GM19397 (cell line): ENCODE measurements around the gene OR2T29.
"Not testable (repeated sequence)": the region's sequence is repeated elsewhere in the genome, so short reads cannot be mapped to it uniquely, and the experiment has no call there.

ENCODE experiments used
- ATAC-seq: cut with Tn5 transposase; IDR thresholded peaks from one replicate; pipeline ENCODE4 v1.9.1; 2021; ENCODE audit warnings: mild to moderate bottlenecking, moderate library complexity; ENCODE audit not compliant: unreplicated experiment

OR2T29 gene, protein sequence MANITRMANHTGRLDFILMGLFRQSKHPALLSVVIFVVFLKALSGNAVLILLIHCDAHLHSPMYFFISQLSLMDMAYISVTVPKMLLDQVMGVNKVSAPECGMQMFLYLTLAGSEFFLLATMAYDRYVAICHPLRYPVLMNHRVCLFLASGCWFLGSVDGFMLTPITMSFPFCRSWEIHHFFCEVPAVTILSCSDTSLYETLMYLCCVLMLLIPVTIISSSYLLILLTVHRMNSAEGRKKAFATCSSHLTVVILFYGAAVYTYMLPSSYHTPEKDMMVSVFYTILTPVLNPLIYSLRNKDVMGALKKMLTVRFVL

DNA sequence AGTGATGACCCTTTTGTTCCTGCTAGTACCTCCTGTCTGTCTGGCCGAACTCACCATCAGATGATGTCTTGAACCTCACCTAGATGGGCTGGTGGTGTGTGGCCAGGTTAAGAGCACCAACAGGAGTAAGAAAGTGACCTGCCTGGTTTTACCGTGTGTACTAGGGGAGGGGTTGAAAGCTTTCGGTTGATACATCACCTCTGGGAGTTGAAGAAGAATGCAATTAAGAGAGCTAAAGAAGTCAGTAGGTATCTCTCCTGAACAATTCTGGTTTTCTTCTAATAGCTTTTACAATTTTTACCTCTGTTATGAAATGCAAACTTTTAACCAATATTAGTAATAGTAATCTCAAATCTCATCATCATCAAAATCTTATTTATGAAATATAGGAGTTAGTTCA, at the start of gene OR2T29:
Gene OR2T29, minus strand, starts transcription at position 101 of the 400 bp plus-strand sequence. CDS start 3,281 bp downstream, outside the sequence.
- ATAC-seq: not testable (repeated sequence)

DNA sequence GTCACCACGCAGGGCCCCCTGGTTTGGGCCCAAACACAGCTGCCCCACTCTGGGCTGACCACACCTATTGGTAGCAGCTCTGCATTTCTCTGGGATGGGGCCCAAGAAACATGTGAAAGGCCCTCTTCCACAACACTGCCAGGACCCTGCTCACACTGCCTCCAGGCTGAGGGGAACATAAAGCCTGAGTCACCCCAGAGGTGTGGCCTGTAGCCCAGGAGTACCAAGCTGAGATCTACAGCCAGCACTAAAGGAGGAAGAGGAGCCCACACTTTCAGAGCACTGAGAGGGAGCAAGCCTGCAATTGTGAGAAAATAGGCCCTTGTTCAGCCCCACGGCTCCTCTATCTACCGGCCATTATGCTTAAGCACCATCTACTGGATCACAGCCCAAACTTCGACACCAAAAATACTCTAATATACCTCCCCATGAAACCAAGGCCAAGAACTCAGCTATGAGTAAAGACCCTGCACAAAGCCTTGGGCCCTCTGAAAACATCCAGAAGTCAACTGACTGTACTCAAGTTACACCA, 49.4 kb upstream of the OR2T29 start:
- no peak for ATAC-seq

DNA sequence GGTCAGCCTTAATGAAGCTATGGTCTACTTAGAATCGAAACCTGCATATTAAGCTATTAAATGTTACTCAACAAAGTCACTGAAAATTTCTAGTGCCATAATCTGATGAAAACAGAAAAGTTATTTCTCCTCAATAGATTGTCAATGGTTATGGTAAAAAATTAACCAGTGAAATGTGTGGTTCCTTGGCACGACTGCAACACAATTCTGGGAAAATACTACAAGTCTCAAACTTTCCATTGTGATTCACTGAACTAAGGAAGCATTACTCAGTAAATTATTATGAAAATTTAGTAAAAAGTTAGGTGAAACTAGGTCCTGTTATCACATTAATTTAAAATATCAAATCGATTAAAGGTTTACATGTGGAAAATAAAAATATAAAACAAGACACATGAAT, 47.7 kb upstream of the OR2T29 start:
- no peak for ATAC-seq

DNA sequence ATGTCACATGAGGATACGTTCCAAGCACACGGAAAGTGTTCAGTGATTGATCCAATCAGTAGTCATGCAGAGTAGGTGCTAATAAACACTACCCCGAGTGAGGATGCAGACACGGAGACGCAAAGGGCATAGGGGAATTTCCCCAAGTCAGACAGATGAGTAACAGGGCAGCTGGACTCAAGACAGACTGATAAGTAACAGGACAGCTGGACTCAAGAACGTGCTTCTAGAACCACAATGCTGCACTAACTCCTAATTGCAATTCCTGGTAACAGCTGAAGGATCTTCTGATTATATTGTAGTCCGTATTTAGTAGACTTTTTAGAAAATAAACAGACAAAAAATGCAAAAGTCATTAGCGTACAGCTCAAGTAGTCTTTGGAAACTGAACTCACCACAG, 36.8 kb upstream of the OR2T29 start:
- no peak for ATAC-seq

DNA sequence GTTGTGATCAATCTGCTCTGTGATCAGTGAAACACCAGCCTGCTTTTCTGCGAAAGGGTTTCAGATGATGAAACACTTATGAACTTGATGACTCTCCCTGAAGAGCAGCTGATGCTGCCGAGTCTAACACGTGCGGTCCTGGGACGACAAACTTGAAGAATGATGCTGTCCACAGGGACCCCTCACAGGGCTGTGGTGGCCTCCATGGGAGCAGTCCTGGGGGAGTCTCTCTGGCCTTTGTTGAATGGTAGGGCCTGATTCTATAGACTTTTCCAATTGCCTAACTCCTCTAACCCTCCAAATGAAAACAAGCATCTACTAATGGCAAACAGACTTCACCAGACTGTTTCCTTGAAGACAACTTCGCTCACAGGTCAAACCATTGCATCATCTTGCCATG, 35.0 kb upstream of the OR2T29 start, which contains the start of gene OR2T10:
Gene OR2T10, minus strand, starts transcription at position 112 of the 400 bp plus-strand sequence. CDS start 3,932 bp downstream, outside the sequence.
- ATAC-seq: no peak

DNA sequence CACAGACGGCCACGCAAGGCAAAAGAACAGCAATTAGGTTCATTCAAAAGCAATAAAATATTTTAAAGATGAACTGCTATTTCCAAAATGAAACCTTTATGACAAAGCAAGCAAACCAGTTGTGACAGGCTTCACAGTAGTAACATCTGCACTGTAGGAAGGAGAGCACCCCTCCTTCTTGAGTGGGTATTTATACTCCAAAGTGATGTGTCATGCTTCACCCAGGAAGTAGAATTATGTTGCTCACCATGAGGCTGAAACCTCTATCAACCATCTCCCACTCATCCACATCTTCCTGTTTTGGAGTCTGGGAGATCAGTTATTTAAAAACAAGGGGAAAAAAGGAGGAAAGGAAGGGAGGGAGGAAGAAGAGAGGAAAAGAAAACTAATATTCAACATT, 34.0 kb upstream of the OR2T29 start:
- no peak for ATAC-seq

DNA sequence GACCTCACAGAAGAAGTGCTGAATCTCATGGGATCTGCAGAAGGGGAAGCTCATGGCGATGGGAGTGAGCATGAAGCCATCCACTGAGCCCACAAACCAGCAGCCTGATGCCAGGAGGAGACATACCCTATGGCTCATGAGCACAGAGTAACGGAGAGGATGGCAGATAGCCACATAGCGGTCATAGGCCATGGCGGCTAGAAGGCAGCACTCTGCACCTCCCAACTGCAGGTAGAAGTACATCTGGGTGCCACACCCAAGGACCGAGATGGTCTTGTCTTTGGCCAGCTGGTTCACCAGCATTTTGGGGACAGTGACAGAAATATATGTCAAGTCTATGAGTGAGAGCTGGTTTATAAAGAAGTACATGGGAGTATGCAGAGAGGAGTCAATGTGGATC, 30.7 kb upstream of the OR2T29 start:
- no peak for ATAC-seq

DNA sequence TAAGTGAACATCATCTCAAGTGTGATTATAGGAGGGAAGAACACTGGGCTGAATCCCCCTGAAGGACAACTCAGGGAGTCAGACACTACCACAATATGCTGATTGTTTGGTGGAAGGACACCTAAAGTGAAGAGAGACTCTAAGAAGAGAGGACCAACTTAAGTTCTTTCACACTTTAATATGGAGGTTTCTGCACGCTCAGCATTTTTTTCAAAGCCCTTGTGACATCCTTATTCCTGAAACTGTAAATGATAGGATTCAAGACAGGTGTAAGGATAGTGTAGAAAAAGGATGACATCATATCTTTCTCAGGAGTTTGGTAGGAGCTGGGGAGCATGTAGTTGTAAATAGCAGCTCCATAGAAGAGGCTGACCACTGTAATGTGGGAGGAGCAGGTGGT, 30.1 kb upstream of the OR2T29 start:
- ATAC-seq: no peak

DNA sequence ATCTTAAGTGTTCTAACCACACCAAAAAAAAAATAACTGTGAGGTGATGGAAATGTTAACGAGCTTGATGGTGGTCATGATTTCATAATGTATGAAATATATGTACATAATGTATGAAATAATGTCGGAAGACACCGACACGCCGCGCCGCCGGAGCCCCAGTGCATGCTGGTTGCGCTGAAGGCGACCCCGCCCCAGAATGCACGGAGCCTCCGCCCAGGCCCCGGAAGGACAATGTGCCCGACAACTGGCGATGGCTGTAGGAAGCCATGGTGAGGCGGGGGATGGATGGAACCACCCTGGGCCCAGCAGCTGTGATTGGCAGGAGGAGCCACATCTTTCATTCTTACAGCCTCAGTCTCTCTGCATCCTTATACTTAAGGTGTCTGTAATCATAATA, 27.5 kb upstream of the OR2T29 start:
- ATAC-seq: no peak

DNA sequence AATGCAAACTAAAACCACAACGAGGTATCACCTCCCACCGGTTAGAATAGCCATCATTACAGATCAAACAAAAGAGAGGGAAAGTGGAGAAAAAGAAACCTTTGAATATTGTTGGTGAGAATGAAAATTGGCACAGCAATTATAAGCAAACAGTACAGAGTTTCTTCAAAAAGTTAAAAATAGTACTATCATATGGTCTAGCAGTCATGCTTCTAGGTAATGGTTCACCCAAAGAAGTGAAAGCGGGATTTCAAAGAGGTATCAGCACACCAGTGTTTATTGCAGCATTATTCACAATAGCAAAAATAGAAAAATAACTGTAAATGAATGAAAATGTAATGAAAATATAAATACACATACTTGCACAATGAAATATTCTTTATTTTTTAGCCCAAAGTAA, 26.8 kb upstream of the OR2T29 start:
- ATAC-seq: no peak

DNA sequence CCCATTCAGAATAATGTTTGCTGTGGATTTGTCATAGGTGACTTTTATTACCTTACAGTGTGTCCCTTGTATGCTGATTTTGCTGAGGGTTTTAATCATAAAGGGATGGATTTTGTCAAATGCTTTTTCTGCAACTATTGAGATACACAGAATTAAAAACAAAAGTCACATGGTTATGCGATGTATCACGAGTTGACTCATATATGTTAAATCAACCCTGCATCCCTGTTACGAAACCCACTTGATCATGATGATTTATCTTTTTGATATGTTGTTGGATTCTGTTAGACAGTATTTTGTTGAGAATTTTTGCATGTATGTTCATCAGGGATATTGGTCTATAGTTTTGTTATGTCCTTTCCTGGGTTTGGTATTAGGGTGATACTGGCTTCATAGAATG, 22.7 kb upstream of the OR2T29 start:
- ATAC-seq: no peak

DNA sequence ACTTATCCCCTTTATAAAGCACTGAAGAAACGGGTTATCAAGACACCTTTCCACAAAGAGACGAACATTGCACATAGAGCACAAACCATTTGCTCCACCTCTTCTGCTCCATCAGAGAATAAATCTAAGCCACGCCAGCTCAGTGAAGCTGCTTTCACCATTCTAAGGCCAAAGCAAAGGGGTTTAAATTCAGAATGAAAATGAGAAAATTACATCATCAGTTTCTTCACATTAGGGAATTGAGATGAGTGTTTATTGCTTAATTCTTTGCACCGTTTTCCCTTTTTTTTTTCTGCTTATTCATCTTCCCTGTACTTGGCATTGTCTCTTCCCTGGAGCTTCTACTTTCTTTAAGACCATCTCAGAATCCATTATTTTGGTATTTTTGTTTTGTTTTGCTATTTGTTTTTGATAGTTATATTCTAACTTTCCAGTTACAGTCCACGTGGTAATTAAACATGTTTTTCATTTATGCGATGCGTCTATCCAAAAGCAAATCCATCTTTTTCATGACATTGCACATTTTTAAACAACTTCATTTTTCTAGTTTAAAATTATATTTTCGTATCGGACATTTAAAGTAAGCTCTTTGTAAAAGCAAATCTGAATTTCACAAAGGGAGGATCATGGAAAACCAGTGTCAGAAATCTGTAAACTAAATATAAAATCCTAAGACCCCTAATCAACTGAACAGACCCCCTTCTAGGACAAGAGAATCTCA, 13.8 kb upstream of the OR2T29 start:
- ATAC-seq: no peak

DNA sequence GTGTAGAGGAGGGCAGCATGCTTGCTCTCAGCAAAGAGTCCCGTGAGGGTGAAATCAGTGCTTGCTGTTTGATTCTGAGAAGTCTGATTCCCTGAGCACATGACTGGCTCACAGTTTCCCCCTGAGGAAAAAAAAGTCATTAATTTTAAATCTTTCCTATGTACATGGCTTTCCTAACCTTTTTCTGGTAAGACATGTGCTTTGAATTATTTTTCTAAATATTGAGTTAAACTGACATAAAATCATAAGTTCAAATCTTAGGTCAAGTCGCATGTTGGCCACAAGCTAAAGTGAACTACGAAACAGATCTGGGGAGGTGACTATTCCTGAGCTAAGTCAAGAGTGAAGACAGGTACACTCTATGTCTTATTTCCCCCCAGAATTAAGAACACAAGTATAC, 12.1 kb upstream of the OR2T29 start, which contains the start of gene OR2T34:
Gene OR2T34, minus strand, starts transcription at position 101 of the 400 bp plus-strand sequence. Its CDS starts 0 bp downstream, at position 101.
- not testable (repeated sequence) for ATAC-seq

DNA sequence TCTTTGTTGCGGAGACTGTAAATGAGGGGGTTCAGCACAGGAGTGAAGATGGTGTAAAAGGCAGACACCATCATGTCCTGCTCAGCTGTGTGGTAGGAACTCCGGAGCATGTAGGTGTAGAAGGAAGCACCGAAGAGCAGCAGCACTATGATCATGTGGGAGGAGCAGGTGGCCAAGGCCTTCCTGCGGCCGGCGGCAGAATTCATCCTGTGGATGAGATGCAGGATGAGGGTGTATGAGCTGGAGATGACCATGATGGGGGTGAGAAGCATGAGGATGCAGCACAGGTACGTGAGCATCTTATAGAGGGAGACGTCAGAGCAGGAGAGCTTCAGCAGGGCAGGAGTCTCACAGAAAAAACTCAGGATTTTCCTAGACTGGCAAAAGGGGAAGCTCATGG, 11.3 kb upstream of the OR2T29 start:
- not testable (repeated sequence) for ATAC-seq

DNA sequence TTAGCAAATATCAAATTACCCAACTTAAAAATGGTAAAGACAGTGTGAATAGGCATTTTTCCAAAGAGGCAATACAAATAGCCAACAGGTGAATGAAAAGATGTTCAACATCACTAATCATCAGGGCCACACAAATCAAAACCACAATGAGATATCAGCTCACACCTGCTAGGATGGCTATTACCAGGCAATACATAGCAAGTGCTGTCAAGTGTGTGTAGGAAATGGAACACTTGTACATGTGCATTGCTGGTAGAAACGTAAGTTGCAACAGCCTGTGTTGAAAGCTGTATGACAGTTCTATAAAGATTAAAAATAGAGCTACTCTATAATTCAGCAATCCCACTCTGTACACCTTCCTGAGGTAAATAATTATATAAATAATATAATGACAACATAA, 9.5 kb upstream of the OR2T29 start:
- ATAC-seq: peak; percentile 65

DNA sequence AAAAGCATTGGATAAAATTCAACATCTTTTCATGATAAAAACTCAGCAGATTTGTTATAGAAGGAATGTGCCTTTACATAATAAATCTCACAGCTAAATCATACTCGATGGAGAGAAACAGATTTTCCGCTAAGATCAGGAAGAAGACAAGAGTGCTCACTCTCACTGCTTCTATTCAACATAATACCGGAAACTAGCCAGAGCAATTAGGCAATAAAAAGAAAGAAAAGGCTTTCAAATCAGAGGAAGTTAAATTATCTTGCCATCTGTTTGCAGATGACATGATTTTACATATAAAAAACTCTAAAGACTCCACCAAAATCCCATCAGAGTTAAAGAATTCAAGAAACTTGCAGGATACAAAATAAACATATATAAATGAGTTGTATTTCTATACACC, 8.2 kb upstream of the OR2T29 start:
- not testable (repeated sequence) for ATAC-seq

DNA sequence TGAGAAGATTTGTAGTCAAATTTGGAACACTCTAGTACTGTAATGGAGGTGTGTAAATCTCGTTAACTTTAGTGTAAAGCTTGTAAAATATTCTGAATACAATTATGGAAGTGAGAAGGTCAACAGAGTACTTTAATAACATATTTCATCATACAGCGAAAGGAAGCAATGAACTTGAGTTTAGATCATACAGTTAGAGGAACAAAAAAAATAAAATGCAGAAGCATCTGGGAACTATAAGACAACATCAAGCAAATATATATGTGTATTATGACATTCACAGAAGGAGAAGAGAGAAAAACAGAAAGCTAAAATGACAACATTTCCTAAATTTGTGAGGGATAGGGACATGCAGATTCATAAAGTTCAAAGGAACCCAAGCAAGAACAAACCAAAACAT, 6.5 kb upstream of the OR2T29 start:
- ATAC-seq: not testable (repeated sequence)

DNA sequence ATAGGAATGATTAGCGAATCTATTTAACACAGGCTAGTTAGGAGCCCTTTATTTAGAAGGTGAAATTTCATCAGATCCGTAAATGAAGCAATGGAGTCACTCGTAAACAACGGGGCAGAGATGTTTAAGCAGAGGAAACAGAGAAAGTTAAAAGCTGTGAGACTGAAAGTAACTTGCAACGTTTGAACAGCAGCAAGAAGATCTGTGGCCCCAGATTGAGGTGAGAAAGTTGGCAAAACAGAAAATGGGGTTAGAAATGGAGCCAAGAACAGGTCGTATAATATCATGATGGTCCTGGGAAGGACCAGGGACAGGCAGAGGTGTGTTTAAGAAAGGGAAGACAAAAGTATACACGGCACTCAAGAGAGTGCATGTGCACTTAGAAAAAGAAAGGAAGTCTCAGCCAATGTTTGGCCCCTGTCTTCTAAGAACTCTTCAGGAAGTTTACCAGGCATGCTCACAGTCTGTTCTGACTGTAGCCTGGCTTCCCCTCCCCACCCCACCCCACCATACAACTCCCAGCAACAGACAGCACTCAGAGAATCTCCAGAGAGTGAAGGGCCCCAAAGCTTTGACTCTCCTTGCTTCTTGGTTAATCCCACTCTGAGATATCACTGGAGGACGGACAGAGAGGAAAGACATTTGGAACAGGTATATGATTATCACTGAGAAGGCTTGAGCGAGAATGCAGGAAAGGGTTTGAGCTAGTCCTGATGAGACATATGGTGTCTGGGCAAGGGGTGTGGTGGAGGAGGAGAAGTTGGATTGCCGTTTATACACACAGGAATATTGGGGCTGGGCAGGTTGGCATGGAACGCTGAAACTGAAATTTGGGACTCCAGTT, 3.2 kb upstream of the OR2T29 start:
- peak; percentile 63 for ATAC-seq

DNA sequence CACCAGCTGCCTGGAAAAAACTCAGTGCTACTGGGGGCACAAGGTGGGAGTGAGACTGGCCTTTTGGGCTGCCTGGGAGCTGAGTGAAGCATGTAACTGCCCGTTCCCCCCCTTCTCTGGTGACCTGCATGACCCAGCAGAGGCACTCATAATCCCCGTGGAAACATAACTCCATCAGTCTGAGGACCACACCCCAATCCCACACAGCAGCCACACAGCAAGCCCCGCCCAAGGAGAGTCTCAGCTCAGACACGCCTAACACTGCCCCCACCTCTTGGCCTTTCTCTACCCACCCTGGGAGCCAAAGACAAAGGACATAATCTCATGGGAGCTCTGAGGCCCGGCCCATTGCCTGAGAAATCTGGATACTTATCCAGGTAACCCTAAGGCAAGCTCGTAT, 11.5 kb downstream of the OR2T29 start:
- ATAC-seq: not testable (repeated sequence)

DNA sequence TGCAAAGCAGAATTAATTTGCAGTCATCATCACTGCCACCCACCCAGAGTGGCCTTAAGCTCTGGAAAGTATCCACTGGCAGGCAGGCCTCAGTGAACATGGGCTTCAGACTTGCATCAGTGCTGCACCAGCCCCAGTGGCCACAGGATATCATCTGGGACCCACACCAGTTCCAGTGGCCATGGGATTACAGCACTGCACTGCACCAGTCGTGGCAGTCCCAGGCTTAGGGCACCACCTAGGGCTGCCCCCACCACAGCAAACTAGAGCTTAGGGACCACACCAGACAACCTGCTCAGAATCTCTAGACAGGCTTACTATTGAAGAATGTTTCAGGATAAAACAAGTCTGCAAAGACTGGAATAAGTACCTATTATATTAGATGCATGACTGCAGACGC, 15.2 kb downstream of the OR2T29 start:
- not testable (repeated sequence) for ATAC-seq

DNA sequence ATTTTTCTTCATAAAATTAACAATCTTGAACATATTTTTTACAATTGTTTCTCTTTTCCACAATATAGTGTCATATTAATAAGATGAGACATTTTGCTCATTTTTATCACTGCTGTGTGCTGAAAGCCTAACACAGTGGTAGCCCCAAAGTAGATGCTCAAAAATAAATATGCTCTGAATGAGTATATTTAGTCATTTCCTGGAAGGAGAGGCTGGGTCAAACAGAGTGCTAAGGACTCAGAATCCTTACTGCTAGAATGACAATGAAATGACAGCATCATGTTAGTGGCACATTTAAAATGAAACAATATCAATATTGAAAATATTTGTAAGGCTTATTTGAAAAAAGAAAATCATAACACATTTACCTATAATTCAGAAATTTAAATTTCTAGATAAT, 25.1 kb downstream of the OR2T29 start:
- not testable (repeated sequence) for ATAC-seq
